ENCODE data around the gene LARP4B. TPM values are rescaled to one million over a fixed set of nuclear protein-coding genes. Genes with fewer than 3 reads are reported as not detected.

Gene LARP4B
- polyA plus RNA-seq, 1 of the 3 experiments (the other 2 are of a cell fraction): 23.3 TPM

DNA sequence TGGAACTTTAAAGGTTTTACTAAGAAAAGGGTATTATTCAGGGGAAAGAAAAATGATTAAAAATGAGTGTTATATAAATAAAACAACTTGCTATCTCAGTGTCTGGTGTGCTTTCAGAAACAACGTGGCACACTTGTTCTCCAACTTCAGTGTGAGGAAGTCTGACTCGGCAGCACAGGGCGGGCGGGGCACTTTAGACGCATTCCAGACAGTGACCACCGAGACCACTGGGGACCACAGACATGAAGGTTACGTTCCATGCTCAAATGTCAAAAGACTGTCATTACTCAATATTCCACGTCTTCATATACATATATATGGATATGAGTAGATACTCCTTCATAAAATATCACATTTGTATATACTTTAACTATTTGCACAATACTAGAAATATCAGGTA, 87.0 kb downstream of the LARP4B start (continued):
- no peak for TF ChIP-seq GABPA (IDR thresholded peaks at IDR 0.05; ENCODE audit: low read depth)
- no peak for TF ChIP-seq FOXJ3 (CRISPR knock-in tag; IDR thresholded peaks at IDR 0.05)
- no peak for TF ChIP-seq EP300 (IDR thresholded peaks at IDR 0.05; ENCODE audit: borderline replicate concordance in 1 of 2, low read depth in 1 of 2, low read length in 1 of 2)
- TF ChIP-seq PBX3 (IDR thresholded peaks at IDR 0.05): no peak
- TF ChIP-seq FOSL2 (IDR thresholded peaks at IDR 0.05; ENCODE audit: borderline replicate concordance, low read depth): no peak
- TF ChIP-seq, protein P1, sequence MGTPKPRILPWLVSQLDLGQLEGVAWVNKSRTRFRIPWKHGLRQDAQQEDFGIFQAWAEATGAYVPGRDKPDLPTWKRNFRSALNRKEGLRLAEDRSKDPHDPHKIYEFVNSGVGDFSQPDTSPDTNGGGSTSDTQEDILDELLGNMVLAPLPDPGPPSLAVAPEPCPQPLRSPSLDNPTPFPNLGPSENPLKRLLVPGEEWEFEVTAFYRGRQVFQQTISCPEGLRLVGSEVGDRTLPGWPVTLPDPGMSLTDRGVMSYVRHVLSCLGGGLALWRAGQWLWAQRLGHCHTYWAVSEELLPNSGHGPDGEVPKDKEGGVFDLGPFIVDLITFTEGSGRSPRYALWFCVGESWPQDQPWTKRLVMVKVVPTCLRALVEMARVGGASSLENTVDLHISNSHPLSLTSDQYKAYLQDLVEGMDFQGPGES (IDR thresholded peaks at IDR 0.05; ENCODE audit: low read depth, low read length): no peak
- TF ChIP-seq JUND (IDR thresholded peaks at IDR 0.05): no peak
- TF ChIP-seq USF2 (IDR thresholded peaks at IDR 0.05; ENCODE audit: borderline replicate concordance, low read depth, low read length): no peak

- no peak for DNase-seq
- POLR2A ChIA-PET: no interaction called here
- H2AFZ ChIP-seq (ENCODE audit: low read depth): no peak overlapping the region
These were observed 87.8 kb downstream of the LARP4B start for GRCh38 chr10:843703-844102.

More at GRCh38 chr10:843703-844102, 87.8 kb downstream of the LARP4B start:
- Histone ChIP-seq H3K27me3 (ENCODE audit: insufficient read depth) (no peaks in the 10 kb centered on the region), H3K4me1 (ENCODE audit: control insufficient read depth in 1 of 2, insufficient read depth in 2 of 2, low read depth in 1 of 2, low read length in 1 of 2) (peaks cover 0 to 4% of the 10 kb centered on the region in 2 experiments; a peak in 1 of 4 replicates), H3K4me2 (no peak overlapping the region), H4K20me1 (ENCODE audit: insufficient read depth) (peaks cover 28% of the 10 kb centered on the region), H3K9me3 (no peaks in the 10 kb centered on the region), H3K9me2 (no peaks in the 10 kb centered on the region), H3K79me2 (ENCODE audit: insufficient read depth) (peaks cover 70% of the 10 kb centered on the region), H3K27ac (ENCODE audit: low read depth in 2 of 2, low read length in 1 of 2) (no peak overlapping the region), H3K9ac (no peak overlapping the region), H3K36me3 (replicated peaks in 1 of 2; ENCODE audit: control insufficient read depth in 1 of 2, insufficient read depth in 2 of 2, low read length in 1 of 2) (peaks cover 53 to 55% of the 10 kb centered on the region in 2 experiments), H3F3A (replicated peaks; ENCODE audit: insufficient read depth) (no peaks in the 10 kb centered on the region), H3K4me3 (ENCODE audit: low read depth in 2 of 2, low read length in 1 of 2) (no peak overlapping the region)
- no peak for TF ChIP-seq ELF1 (IDR thresholded peaks at IDR 0.05)
- TF ChIP-seq TEAD4 (IDR thresholded peaks at IDR 0.05; ENCODE audit: borderline replicate concordance, insufficient read depth): no peak
- TF ChIP-seq GATA2 (CRISPR knock-in tag; IDR thresholded peaks at IDR 0.05): no peak
- TF ChIP-seq USF1 (IDR thresholded peaks at IDR 0.05; ENCODE audit: borderline replicate concordance, low read depth): no peak
- no peak for TF ChIP-seq CTCF (IDR thresholded peaks at IDR 0.05)
- CTCF ChIA-PET: interaction anchor here (0.9 kb wide), 1 partner anchor 33 kb away, joined by 3 read pairs; no protein-coding TSS in a partner anchor
- WGBS (ENCODE audit: low lambda C conversion rate): 100% methylated on average over 1 of the region's 1 CpG
